Bronchial epithelial cell (primary cell): ENCODE results near the gene CTSD. TPM values are rescaled to one million over a fixed set of nuclear protein-coding genes. Genes with fewer than 3 reads are reported as not detected.

Experiments used
- DNase-seq: peaks from one replicate; pipeline ENCODE4 v3.0.0-alpha.2; 2010; ENCODE audit warnings: low read depth
- FAIRE-seq: peaks from 2 replicates; lab custom pipeline; 2011; peaks lifted over from hg19 to GRCh38; lab: Jason Lieb, UNC
- H3K27me3 ChIP-seq: 2 replicates; pipeline ENCODE4 v1.5.1; 2011; ENCODE audit warnings: low read length; ENCODE audit not compliant: control insufficient read depth, insufficient read depth
- H3K36me3 ChIP-seq: 2 replicates; pipeline ENCODE4 v1.5.1; 2011; ENCODE audit warnings: low read length; ENCODE audit not compliant: control insufficient read depth, insufficient read depth
- H3K4me3 ChIP-seq: 2 replicates; pipeline ENCODE4 v1.5.1; 2011; ENCODE audit warnings: mild to moderate bottlenecking, low read depth, low read length, control low read depth
- total RNA-seq: library from RNA; depleted of rRNA; stranded (reverse); fragments of >200 nt; gene quantifications from 2 replicates; pipeline ENCODE4 v1.2.1, GENCODE V29; 2014
- TF ChIP-seq, protein P1 (sequence below): IDR thresholded peaks from 2 replicates; pipeline ENCODE4 v1.5.1; 2011; ENCODE audit warnings: mild to moderate bottlenecking, moderate library complexity, low read length, control low read depth, inconsistent platforms; ENCODE audit not compliant: insufficient read depth, severe bottlenecking

Gene CTSD
- total RNA-seq, 1 donor from 2014 or later = 214 TPM

GRCh38 chr11:1744137-1744886 is 19.4 kb downstream of the CTSD start:
- no peak for FAIRE-seq
- H3K36me3 ChIP-seq = peaks cover 1% of the 10 kb centered on the region
- H3K4me3 ChIP-seq = no peak overlapping the region
- TF ChIP-seq, protein P1, sequence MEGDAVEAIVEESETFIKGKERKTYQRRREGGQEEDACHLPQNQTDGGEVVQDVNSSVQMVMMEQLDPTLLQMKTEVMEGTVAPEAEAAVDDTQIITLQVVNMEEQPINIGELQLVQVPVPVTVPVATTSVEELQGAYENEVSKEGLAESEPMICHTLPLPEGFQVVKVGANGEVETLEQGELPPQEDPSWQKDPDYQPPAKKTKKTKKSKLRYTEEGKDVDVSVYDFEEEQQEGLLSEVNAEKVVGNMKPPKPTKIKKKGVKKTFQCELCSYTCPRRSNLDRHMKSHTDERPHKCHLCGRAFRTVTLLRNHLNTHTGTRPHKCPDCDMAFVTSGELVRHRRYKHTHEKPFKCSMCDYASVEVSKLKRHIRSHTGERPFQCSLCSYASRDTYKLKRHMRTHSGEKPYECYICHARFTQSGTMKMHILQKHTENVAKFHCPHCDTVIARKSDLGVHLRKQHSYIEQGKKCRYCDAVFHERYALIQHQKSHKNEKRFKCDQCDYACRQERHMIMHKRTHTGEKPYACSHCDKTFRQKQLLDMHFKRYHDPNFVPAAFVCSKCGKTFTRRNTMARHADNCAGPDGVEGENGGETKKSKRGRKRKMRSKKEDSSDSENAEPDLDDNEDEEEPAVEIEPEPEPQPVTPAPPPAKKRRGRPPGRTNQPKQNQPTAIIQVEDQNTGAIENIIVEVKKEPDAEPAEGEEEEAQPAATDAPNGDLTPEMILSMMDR = peak; percentile 8
- H3K27me3 ChIP-seq = no peaks in the 10 kb centered on the region
- DNase-seq = no peak

DNA sequence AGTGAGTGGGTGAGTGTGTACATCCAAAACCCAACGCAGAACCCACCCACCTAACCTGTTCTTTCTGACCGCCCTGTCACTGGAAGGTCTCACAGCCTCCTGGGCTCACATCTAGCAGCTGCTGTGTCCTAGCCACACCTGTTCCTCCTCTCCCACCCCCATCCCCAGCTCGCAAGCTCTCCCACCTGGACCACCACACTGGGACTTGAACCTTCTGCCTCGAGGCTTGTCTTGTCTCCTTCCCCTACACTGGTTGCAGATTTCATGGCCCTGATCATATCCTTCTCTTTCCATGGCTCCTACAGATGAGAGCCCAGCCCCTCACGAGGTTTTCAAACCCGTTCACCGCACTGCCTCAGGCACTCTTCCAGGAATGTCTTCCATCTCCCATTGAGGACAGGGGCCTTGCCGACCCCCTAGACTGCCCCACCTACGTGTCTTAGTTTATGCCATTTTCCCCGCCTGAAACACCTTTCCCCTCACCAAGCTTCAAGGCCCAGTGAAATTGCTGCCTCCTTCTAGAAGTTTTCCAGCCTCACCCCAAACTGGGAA is 20.1 kb downstream of the CTSD start:
- Histone ChIP-seq H3K4me3 (no peak overlapping the region), H3K27me3 (no peaks in the 10 kb centered on the region), H3K36me3 (peaks cover 1% of the 10 kb centered on the region)
- TF ChIP-seq, protein P1 = no peak
- FAIRE-seq (peak; percentile 13), DNase-seq (no peak)

GRCh38 chr11:1742869-1743584 is 20.7 kb downstream of the CTSD start:
- TF ChIP-seq, protein P1 = no peak
- DNase-seq (no peak), FAIRE-seq (peak; percentile 72)
- Histone ChIP-seq H3K36me3 (peaks cover 1% of the 10 kb centered on the region), H3K27me3 (no peaks in the 10 kb centered on the region), H3K4me3 (no peak overlapping the region)

- H3K27me3 ChIP-seq = no peaks in the 10 kb centered on the region
- TF ChIP-seq, protein P1 = no peak
- DNase-seq = peak; percentile 43
Observed at GRCh38 chr11:1742371-1742770, 21.4 kb downstream of the CTSD start.

DNA sequence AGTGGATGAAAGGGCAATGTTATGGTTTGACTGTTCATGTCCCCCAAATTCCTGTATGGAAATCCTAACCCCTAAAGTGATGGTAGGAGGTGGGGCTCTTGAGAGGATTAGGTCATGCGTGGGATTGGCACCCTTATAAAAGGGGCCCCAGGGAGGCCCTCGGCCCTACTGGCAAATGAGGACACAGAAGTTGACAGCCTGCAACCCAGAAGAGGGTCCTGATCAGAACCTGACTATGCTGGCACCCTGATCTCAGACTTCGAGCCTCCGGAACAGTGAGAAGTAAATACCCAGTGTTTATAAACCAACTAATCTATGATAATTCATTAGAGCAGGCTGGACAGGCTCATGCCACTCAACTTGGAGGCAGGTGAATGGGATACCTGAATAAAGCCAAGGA is 22.0 kb downstream of the CTSD start:
- DNase-seq = no peak
- TF ChIP-seq, protein P1 = no peak
- Histone ChIP-seq H3K27me3 (no peaks in the 10 kb centered on the region), H3K36me3 (no peaks in the 10 kb centered on the region), H3K4me3 (no peak overlapping the region)
- no peak for FAIRE-seq

More at GRCh38 chr11:1742371-1742770, 21.4 kb downstream of the CTSD start:
- Histone ChIP-seq H3K4me3 (no peak overlapping the region), H3K36me3 (peaks cover 1% of the 10 kb centered on the region)
- FAIRE-seq = peak; percentile 85
